CD4-positive, alpha-beta T cell (primary cell): ENCODE results near the gene CACNA1G. TPM values are rescaled to one million over a fixed set of nuclear protein-coding genes. Genes with fewer than 3 reads are reported as not detected.

Experiments
- ATAC-seq: fragments of 200-7000 bp; cut with Tn5 transposase; one replicate; pipeline ENCODE4 v1.10.0; 2022; ENCODE audit warnings: mild to moderate bottlenecking; ENCODE audit not compliant: poor library complexity
- CTCF ChIA-PET: fragments of 350-600 bp; sonication (Branson Sonifier 250); formaldehyde crosslinking; loops from one replicate; lab custom pipeline; 2021; ENCODE audit warnings: antibody characterized with exemption, inconsistent platforms; lab: Charles Lee
- POLR2A ChIA-PET: fragments of 350-600 bp; sonication (Branson Sonifier 250); formaldehyde crosslinking; loops from one replicate; lab custom pipeline; 2021; ENCODE audit warnings: antibody characterized with exemption, inconsistent platforms; lab: Charles Lee
- DNase-seq, 14 experiments: peaks; one replicate each; pipeline ENCODE4 v3.0.0-alpha.2; 2013 to 2020; ENCODE audit warnings: mixed read lengths in 2 of 14
- H3K27ac ChIP-seq, 2 donors: one replicate each; pipeline versions ENCODE4 v1.5.1 to v1.7.0; 2013; ENCODE audit warnings: low read length in 2 of 2, low read depth in 1 of 2, mild to moderate bottlenecking in 1 of 2
- H3K27me3 ChIP-seq, 2 experiments: 1 replicate in 1 of 2; 2 replicates in 1 of 2; pipeline versions ENCODE4 v1.6.1 to v1.7.0; 2013; ENCODE audit warnings: low read length in 2 of 2, control low read depth in 1 of 2, mild to moderate bottlenecking in 1 of 2, moderate library complexity in 1 of 2; ENCODE audit not compliant: insufficient read depth in 2 of 2, control insufficient read depth in 1 of 2
- H3K36me3 ChIP-seq: one replicate; pipeline ENCODE4 v1.6.1; 2013; ENCODE audit warnings: low read length, control low read depth; ENCODE audit not compliant: insufficient read depth
- H3K4me1 ChIP-seq: one replicate; pipeline ENCODE4 v1.6.1; 2013; ENCODE audit warnings: low read length, control low read depth; ENCODE audit not compliant: insufficient read depth
- H3K4me3 ChIP-seq: one replicate; pipeline ENCODE4 v1.5.1; 2013; ENCODE audit warnings: mild to moderate bottlenecking, low read length, moderate library complexity
- H3K9me3 ChIP-seq, 2 experiments: 1 replicate in 1 of 2; 2 replicates in 1 of 2; pipeline versions ENCODE4 v1.6.1 to v1.7.0; 2013; ENCODE audit warnings: low read length in 2 of 2, mild to moderate bottlenecking in 2 of 2, control low read depth in 1 of 2, moderate library complexity in 1 of 2; ENCODE audit not compliant: control insufficient read depth in 1 of 2, insufficient read depth in 1 of 2
- H3K27ac Mint-ChIP-seq: one replicate; pipeline ENCODE4 v1.8.0; 2020; ENCODE audit warnings: mixed read lengths
- H3K27me3 Mint-ChIP-seq: one replicate; pipeline ENCODE4 v1.8.0; 2021; ENCODE audit warnings: mixed read lengths
- H3K36me3 Mint-ChIP-seq: one replicate; pipeline ENCODE4 v1.8.0; 2021; ENCODE audit warnings: low read depth, mixed read lengths
- H3K4me1 Mint-ChIP-seq: one replicate; pipeline ENCODE4 v1.8.0; 2021; ENCODE audit warnings: low read depth, mixed read lengths
- H3K4me3 Mint-ChIP-seq: one replicate; pipeline ENCODE4 v1.8.0; 2020; ENCODE audit warnings: mild to moderate bottlenecking, mixed read lengths
- H3K9me3 Mint-ChIP-seq: one replicate; pipeline ENCODE4 v1.8.0; 2020; ENCODE audit warnings: mixed read lengths
- intact Hi-C, 2 experiments: fragments of 100-400 bp; cut with DNase I in 1 of 2; cut with micrococcal nuclease in 1 of 2; formaldehyde crosslinking; loops; one replicate each; pipeline versions ENCODE4 v1.15.1 to v1.9.0; 2023 to 2025; cut with DNase I, micrococcal nuclease
- total RNA-seq, 174 experiments: library from RNA in 2 of 174; stranded (reverse) in 2 of 174; gene quantifications; one replicate each; pipeline ENCODE4 v1.2.3 and lab custom pipeline; 2021 to 2026
- TF ChIP-seq, protein P1 (sequence below): fragments of 200-600 bp; IDR thresholded peaks from one replicate; pipeline ENCODE4 v1.8.0; 2022; ENCODE audit warnings: antibody characterized with exemption, mild to moderate bottlenecking

Gene CACNA1G
- total RNA-seq, 2 experiments from 2014 or later = not detected

DNA sequence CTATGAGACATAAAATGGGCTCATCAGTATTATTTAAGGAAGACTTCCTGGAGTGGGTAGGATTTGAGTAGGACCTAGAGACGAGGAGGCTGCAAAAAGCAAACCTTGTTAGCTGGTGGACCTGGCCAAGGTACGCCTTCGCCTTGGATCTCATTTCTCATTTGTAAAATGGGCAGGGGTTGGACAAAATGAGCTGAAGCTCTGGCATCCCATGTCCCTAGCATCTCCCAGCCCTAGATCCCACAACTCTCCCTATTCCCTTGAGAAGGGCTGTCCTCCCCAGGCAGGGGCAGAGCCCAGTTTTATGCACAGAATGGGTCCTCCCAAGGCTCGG, 13.8 kb upstream of the CACNA1G start:
- Mint-ChIP-seq H3K27ac (no peak overlapping the region), H3K9me3 (no peaks in the 10 kb centered on the region), H3K36me3 (no peaks in the 10 kb centered on the region), H3K4me3 (peak overlapping the region; percentile 71), H3K4me1 (peaks cover 22% of the 10 kb centered on the region), H3K27me3 (peaks cover 6% of the 10 kb centered on the region)
- peaks cover 27% of the 10 kb centered on the region for H3K4me1 ChIP-seq
- H3K27me3 ChIP-seq = no peaks in the 10 kb centered on the region
- POLR2A ChIA-PET = no interaction called here
- intact Hi-C loops = loop anchor here (1.0 to 10.0 kb wide), 8 partner anchors 62 to 411 kb away; no protein-coding TSS in a partner anchor
- no peaks in the 10 kb centered on the region for H3K9me3 ChIP-seq
- CTCF ChIA-PET = interaction anchor here (0.5 to 2.1 kb wide), 9 partner anchors 9 to 233 kb away, joined by 3 to 17 read pairs (median 3); partner anchors contain the start of gene CACNA1G
- H3K27ac ChIP-seq = no peak overlapping the region
- no peak for ATAC-seq
- peak overlapping the region; percentile 56 for H3K4me3 ChIP-seq
- no peak for DNase-seq
- TF ChIP-seq, protein P1, sequence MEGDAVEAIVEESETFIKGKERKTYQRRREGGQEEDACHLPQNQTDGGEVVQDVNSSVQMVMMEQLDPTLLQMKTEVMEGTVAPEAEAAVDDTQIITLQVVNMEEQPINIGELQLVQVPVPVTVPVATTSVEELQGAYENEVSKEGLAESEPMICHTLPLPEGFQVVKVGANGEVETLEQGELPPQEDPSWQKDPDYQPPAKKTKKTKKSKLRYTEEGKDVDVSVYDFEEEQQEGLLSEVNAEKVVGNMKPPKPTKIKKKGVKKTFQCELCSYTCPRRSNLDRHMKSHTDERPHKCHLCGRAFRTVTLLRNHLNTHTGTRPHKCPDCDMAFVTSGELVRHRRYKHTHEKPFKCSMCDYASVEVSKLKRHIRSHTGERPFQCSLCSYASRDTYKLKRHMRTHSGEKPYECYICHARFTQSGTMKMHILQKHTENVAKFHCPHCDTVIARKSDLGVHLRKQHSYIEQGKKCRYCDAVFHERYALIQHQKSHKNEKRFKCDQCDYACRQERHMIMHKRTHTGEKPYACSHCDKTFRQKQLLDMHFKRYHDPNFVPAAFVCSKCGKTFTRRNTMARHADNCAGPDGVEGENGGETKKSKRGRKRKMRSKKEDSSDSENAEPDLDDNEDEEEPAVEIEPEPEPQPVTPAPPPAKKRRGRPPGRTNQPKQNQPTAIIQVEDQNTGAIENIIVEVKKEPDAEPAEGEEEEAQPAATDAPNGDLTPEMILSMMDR = no peak
- H3K36me3 ChIP-seq = no peaks in the 10 kb centered on the region

DNA sequence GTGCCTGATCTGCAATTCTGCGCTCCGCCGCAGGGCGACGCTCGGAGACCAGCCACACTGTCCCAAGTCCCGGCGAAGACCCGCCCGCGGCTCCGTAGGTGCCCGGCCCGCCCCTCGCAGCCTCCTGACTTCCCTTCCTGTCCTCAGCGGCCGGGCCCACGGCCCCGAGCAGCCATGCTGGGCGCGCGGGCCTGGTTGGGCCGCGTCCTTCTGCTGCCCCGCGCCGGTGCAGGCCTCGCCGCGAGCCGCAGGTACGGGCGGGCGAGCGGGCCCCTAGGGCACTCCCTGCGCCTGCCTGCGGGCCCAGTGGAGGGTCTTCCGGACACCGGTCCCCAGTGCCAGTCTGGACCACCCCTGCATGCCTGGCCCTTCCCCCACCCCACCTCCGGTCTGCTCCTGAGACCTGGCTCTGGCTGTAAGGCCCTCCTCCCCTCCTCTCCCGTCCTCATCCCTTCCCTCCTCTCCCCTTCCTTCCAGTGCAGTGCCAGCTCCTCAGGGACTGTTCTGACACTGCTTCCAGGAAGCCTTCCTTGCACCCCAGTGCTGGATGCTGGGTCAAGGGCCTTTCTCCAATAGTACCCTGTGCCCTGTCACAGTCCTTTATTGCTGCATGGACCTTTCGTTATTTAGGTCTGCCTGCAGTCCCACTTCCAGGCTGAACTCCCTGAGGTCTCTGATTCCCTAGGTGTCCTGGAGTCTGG, 13.3 kb upstream of the CACNA1G start, which contains the start of gene SPATA20:
Gene SPATA20, plus strand, starts transcription at position 140 of the 701 bp plus-strand sequence. Its CDS starts 35 bp downstream, at position 175.
- Histone ChIP-seq H3K27me3 (no peaks in the 10 kb centered on the region), H3K9me3 (no peaks in the 10 kb centered on the region), H3K27ac (no peak within 1 kb of the TSS), H3K4me3 (peak within 1 kb of the TSS; percentile 56), H3K36me3 (no peaks in the 10 kb centered on the region), H3K4me1 (peaks cover 25% of the 10 kb centered on the region)
- Mint-ChIP-seq H3K27me3 (peaks cover 6% of the 10 kb centered on the region), H3K36me3 (no peaks in the 10 kb centered on the region), H3K9me3 (no peaks in the 10 kb centered on the region), H3K4me1 (peaks cover 21% of the 10 kb centered on the region), H3K27ac (no peak within 1 kb of the TSS), H3K4me3 (peak within 1 kb of the TSS; percentile 71)
- ChIA-PET CTCF (interaction anchor here (0.7 to 2.1 kb wide), 6 partner anchors 13 to 91 kb away, joined by 3 to 17 read pairs (median 4); partner anchors contain the start of gene CACNA1G), POLR2A (no interaction called here)
- intact Hi-C loops = loop anchor here (1.0 to 10.0 kb wide), 8 partner anchors 62 to 410 kb away; no protein-coding TSS in a partner anchor
- peak; percentile 74 to 94 (median 79) for DNase-seq
- peak; percentile 85 for ATAC-seq
- TF ChIP-seq, protein P1 = peak; percentile 92

DNA sequence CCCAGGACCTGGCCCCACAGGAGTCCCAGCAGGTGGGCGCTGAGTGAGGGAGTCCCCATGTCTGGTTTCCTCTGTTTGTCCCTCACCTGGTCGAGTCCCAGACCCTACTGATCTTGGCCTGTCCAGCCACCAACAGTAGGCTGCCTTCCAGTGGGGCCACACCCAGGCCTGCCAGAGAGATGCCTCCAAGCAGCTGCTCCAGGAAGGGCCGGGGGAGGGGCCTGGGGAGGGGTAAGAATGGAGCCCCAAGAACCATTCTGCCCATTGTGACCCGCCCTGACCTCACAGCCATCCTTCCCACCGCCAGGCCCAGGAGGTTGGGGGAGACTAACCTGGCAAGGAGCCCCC, 12.8 kb upstream of the CACNA1G start:
- no peaks in the 10 kb centered on the region for H3K9me3 ChIP-seq
- TF ChIP-seq, protein P1 = no peak
- DNase-seq (no peak), ATAC-seq (no peak)
- H3K27ac ChIP-seq = no peak overlapping the region
- intact Hi-C loops = loop anchor here (1.0 to 10.0 kb wide), 8 partner anchors 63 to 410 kb away; no protein-coding TSS in a partner anchor
- Mint-ChIP-seq H3K4me1 (peaks cover 16% of the 10 kb centered on the region), H3K9me3 (no peaks in the 10 kb centered on the region), H3K36me3 (no peaks in the 10 kb centered on the region), H3K27ac (no peak overlapping the region), H3K27me3 (peaks cover 6% of the 10 kb centered on the region), H3K4me3 (peak overlapping the region; percentile 64)
- CTCF ChIA-PET = interaction anchor here (1.5 to 2.1 kb wide), 3 partner anchors 13 to 80 kb away, joined by 5 to 17 read pairs (median 5); partner anchors contain the start of gene CACNA1G
- POLR2A ChIA-PET = no interaction called here
- peaks cover 20% of the 10 kb centered on the region for H3K4me1 ChIP-seq
- no peaks in the 10 kb centered on the region for H3K27me3 ChIP-seq
- no peaks in the 10 kb centered on the region for H3K36me3 ChIP-seq
- peak overlapping the region; percentile 56 for H3K4me3 ChIP-seq
